GM23338 (cell line): ENCODE results near the gene DNAH6. TPM values are rescaled to one million over a fixed set of nuclear protein-coding genes. Genes with fewer than 3 reads are reported as not detected.

Source experiments
- ATAC-seq: fragments of 200-7000 bp; cut with Tn5 transposase; 3 replicates; pipeline ENCODE4 v1.9.1; 2020
- DNase-seq: peaks from one replicate; pipeline ENCODE4 v3.0.0-alpha.2; 2015; ENCODE audit warnings: low spot score
- H2AFZ ChIP-seq: fragments of 200-600 bp; sonication (generic); 2 replicates; pipeline ENCODE4 v1.8.0; 2016; ENCODE audit warnings: antibody characterized with exemption, mild to moderate bottlenecking, moderate library complexity
- H3F3A ChIP-seq: fragments of 200-600 bp; sonication (generic); replicated peaks from 2 replicates; pipeline ENCODE4 v1.8.0; 2017; ENCODE audit warnings: antibody characterized with exemption, mixed run types, low read depth
- H3K27ac ChIP-seq: fragments of 200-600 bp; sonication (generic); 2 replicates; pipeline ENCODE4 v1.6.1; 2016; ENCODE audit warnings: low read depth
- H3K27me3 ChIP-seq: fragments of 200-600 bp; sonication (generic); 2 replicates; pipeline ENCODE4 v1.8.0; 2016; ENCODE audit warnings: mild to moderate bottlenecking, mixed run types, moderate library complexity; ENCODE audit not compliant: insufficient read depth
- H3K36me3 ChIP-seq: fragments of 200-600 bp; sonication (generic); 2 replicates; pipeline ENCODE4 v1.8.0; 2016; ENCODE audit warnings: mild to moderate bottlenecking; ENCODE audit not compliant: insufficient read depth
- H3K4me1 ChIP-seq: fragments of 200-600 bp; sonication (generic); 2 replicates; pipeline ENCODE4 v1.8.0; 2016; ENCODE audit warnings: mild to moderate bottlenecking, moderate library complexity; ENCODE audit not compliant: insufficient read depth
- H3K4me2 ChIP-seq: fragments of 200-600 bp; sonication (generic); 2 replicates; pipeline ENCODE4 v1.7.1; 2017; ENCODE audit warnings: mixed run types
- H3K4me3 ChIP-seq: fragments of 200-600 bp; sonication (generic); 2 replicates; pipeline ENCODE4 v1.6.1; 2016; ENCODE audit warnings: mixed run types
- H3K79me2 ChIP-seq: fragments of 200-600 bp; sonication (generic); replicated peaks from 2 replicates; pipeline ENCODE4 v1.8.0; 2017; ENCODE audit warnings: mild to moderate bottlenecking; ENCODE audit not compliant: insufficient read depth
- H3K9me2 ChIP-seq: fragments of 200-600 bp; sonication (generic); 2 replicates; pipeline ENCODE4 v1.8.0; 2017; ENCODE audit not compliant: insufficient read depth
- H4K20me1 ChIP-seq: fragments of 200-600 bp; sonication (generic); replicated peaks from 2 replicates; pipeline ENCODE4 v1.8.0; 2017; ENCODE audit warnings: mild to moderate bottlenecking; ENCODE audit not compliant: insufficient read depth
- H3K27ac Mint-ChIP-seq: 2 replicates; pipeline ENCODE4 v1.8.0; 2020; ENCODE audit warnings: inconsistent platforms, mild to moderate bottlenecking, moderate library complexity, mixed read lengths
- H3K27me3 Mint-ChIP-seq: 3 replicates; pipeline ENCODE4 v1.8.0; 2022; ENCODE audit warnings: low read depth, mild to moderate bottlenecking, moderate library complexity, mixed read lengths, inconsistent platforms; ENCODE audit not compliant: insufficient read depth, poor library complexity
- H3K36me3 Mint-ChIP-seq: 3 replicates; pipeline ENCODE4 v1.8.0; 2021; ENCODE audit warnings: low read depth, mild to moderate bottlenecking, inconsistent platforms, moderate library complexity, mixed read lengths
- H3K4me1 Mint-ChIP-seq: 3 replicates; pipeline ENCODE4 v1.8.0; 2020; ENCODE audit warnings: mild to moderate bottlenecking, inconsistent platforms, mixed read lengths
- H3K4me3 Mint-ChIP-seq: 3 replicates; pipeline ENCODE4 v1.8.0; 2021; ENCODE audit warnings: moderate library complexity, mild to moderate bottlenecking, inconsistent platforms, mixed read lengths
- H3K9me3 Mint-ChIP-seq: 3 replicates; pipeline ENCODE4 v1.8.0; 2020; ENCODE audit warnings: moderate library complexity, mild to moderate bottlenecking, inconsistent platforms, mixed read lengths
- polyA plus RNA-seq: library from polyadenylated mRNA; unstranded; fragments of >200 nt; fragmentation: Nextera tagmentation; extraction: Ambion mirVana; gene quantifications from 2 replicates; pipeline ENCODE4 v1.2.1, GENCODE V29; 2016
- total RNA-seq: library from RNA; depleted of rRNA; stranded (reverse); fragments of >200 nt; shearing (Covaris generic); gene quantifications from 2 replicates; pipeline ENCODE4 v1.2.3, GENCODE V29; 2014
- TF ChIP-seq, protein P1 (sequence below): fragments of 250-450 bp; sonication (Bioruptor Pico); IDR thresholded peaks from 2 replicates; pipeline ENCODE4 v1.5.0; 2020; ENCODE audit warnings: mild to moderate bottlenecking, moderate library complexity
- TF ChIP-seq, protein P2 (sequence below), 2 experiments: fragments of 200-600 bp in 1 of 2; sonication (generic) in 1 of 2; conservative IDR thresholded peaks; 2 replicates each; pipeline versions ENCODE4 v1.5.1 to v1.6.1; 2016 to 2017; ENCODE audit warnings: antibody characterized with exemption in 2 of 2, low read depth in 2 of 2, mild to moderate bottlenecking in 2 of 2, moderate library complexity in 1 of 2

Gene DNAH6
- total and polyA plus RNA-seq, 2 experiments from 2014 or later = 0.27 to 0.31 TPM

DNA sequence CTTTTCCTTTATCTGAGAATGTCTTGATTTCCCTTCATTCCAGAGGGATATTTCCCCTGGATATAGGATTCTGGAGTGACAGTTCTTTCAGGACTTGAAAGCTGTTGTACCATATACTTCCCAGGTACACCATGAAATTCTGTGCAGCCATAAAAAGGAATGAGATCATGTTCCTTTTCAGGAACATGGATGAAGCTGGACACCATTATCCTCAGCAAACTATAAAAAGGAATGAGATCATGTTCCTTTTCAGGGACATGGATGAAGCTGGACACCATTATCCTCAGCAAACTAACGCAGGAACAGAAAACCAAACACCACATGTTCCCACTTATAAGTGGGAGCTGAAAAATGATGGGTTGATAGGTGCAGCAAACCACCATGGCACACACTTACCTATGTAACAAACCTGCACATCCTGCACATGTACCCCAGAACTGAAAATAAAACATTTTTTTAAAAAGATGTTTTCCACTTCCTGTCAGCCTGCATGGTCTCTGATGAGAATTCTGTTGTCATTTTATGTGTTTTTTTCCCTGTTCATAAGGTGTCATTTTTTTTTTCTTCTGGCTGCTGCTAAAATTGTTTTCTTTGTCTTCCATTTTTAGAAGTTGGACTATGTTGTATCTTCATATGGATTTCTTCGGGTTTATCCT, 133.3 kb downstream of the DNAH6 start (continued):
- TF ChIP-seq, protein P1, sequence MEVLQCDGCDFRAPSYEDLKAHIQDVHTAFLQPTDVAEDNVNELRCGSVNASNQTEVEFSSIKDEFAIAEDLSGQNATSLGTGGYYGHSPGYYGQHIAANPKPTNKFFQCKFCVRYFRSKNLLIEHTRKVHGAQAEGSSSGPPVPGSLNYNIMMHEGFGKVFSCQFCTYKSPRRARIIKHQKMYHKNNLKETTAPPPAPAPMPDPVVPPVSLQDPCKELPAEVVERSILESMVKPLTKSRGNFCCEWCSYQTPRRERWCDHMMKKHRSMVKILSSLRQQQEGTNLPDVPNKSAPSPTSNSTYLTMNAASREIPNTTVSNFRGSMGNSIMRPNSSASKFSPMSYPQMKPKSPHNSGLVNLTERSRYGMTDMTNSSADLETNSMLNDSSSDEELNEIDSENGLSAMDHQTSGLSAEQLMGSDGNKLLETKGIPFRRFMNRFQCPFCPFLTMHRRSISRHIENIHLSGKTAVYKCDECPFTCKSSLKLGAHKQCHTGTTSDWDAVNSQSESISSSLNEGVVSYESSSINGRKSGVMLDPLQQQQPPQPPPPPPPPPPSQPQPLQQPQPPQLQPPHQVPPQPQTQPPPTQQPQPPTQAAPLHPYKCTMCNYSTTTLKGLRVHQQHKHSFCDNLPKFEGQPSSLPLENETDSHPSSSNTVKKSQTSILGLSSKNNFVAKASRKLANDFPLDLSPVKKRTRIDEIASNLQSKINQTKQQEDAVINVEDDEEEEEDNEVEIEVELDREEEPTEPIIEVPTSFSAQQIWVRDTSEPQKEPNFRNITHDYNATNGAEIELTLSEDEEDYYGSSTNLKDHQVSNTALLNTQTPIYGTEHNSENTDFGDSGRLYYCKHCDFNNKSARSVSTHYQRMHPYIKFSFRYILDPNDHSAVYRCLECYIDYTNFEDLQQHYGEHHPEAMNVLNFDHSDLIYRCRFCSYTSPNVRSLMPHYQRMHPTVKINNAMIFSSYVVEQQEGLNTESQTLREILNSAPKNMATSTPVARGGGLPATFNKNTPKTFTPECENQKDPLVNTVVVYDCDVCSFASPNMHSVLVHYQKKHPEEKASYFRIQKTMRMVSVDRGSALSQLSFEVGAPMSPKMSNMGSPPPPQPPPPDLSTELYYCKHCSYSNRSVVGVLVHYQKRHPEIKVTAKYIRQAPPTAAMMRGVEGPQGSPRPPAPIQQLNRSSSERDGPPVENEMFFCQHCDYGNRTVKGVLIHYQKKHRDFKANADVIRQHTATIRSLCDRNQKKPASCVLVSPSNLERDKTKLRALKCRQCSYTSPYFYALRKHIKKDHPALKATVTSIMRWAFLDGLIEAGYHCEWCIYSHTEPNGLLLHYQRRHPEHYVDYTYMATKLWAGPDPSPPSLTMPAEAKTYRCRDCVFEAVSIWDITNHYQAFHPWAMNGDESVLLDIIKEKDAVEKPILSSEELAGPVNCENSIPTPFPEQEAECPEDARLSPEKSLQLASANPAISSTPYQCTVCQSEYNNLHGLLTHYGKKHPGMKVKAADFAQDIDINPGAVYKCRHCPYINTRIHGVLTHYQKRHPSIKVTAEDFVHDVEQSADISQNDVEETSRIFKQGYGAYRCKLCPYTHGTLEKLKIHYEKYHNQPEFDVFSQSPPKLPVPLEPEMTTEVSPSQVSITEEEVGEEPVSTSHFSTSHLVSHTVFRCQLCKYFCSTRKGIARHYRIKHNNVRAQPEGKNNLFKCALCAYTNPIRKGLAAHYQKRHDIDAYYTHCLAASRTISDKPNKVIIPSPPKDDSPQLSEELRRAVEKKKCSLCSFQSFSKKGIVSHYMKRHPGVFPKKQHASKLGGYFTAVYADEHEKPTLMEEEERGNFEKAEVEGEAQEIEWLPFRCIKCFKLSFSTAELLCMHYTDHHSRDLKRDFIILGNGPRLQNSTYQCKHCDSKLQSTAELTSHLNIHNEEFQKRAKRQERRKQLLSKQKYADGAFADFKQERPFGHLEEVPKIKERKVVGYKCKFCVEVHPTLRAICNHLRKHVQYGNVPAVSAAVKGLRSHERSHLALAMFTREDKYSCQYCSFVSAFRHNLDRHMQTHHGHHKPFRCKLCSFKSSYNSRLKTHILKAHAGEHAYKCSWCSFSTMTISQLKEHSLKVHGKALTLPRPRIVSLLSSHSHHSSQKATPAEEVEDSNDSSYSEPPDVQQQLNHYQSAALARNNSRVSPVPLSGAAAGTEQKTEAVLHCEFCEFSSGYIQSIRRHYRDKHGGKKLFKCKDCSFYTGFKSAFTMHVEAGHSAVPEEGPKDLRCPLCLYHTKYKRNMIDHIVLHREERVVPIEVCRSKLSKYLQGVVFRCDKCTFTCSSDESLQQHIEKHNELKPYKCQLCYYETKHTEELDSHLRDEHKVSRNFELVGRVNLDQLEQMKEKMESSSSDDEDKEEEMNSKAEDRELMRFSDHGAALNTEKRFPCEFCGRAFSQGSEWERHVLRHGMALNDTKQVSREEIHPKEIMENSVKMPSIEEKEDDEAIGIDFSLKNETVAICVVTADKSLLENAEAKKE (CRISPR knock-in tag) = no peak

DNA sequence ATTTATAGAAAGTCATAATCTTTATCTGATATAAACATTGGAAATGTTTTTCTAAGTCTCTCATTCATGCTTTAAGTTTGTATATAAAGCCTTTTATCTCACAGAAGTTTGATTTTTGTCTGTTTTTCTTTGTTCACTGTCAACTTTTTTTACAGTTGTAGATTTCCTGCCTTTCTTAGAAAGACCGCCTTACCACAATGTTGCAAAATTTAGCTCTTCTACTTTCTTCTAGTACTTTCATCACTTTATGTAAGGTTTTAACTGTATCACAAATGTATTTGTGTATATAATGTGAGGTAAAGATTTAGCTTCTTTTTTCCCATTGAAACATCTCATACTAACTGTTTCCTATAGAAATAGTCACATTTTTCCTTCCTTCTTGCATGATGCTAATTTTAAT, 136.1 kb downstream of the DNAH6 start:
- Mint-ChIP-seq H3K27me3 (no peaks in the 10 kb centered on the region), H3K4me3 (no peak overlapping the region), H3K9me3 (no peaks in the 10 kb centered on the region), H3K27ac (no peak overlapping the region), H3K4me1 (peaks cover 2% of the 10 kb centered on the region; the same call in 1 of the 3 replicates), H3K36me3 (no peaks in the 10 kb centered on the region)
- H3K79me2 ChIP-seq = no peaks in the 10 kb centered on the region
- no peaks in the 10 kb centered on the region for H3K4me1 ChIP-seq
- no peaks in the 10 kb centered on the region for H3K27me3 ChIP-seq
- no peak overlapping the region for H3K4me3 ChIP-seq
- H4K20me1 ChIP-seq = no peaks in the 10 kb centered on the region
- H3K4me2 ChIP-seq = no peak overlapping the region
- no peaks in the 10 kb centered on the region for H3F3A ChIP-seq
- DNase-seq = no peak
- H3K27ac ChIP-seq = no peak overlapping the region
- ATAC-seq = no peak
- H3K36me3 ChIP-seq = no peaks in the 10 kb centered on the region
- no peak overlapping the region for H2AFZ ChIP-seq
- H3K9me2 ChIP-seq = no peaks in the 10 kb centered on the region
- TF ChIP-seq, protein P1 (CRISPR knock-in tag) = no peak
- TF ChIP-seq, protein P2, sequence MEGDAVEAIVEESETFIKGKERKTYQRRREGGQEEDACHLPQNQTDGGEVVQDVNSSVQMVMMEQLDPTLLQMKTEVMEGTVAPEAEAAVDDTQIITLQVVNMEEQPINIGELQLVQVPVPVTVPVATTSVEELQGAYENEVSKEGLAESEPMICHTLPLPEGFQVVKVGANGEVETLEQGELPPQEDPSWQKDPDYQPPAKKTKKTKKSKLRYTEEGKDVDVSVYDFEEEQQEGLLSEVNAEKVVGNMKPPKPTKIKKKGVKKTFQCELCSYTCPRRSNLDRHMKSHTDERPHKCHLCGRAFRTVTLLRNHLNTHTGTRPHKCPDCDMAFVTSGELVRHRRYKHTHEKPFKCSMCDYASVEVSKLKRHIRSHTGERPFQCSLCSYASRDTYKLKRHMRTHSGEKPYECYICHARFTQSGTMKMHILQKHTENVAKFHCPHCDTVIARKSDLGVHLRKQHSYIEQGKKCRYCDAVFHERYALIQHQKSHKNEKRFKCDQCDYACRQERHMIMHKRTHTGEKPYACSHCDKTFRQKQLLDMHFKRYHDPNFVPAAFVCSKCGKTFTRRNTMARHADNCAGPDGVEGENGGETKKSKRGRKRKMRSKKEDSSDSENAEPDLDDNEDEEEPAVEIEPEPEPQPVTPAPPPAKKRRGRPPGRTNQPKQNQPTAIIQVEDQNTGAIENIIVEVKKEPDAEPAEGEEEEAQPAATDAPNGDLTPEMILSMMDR (conservative IDR thresholded peaks at IDR 0.05; ENCODE audit: low read depth in 2 of 2) = no peak
